Fibroblast of lung (primary cell): ENCODE results near the gene SESN2.

Experiments
- CTCF ChIP-seq, 2 donors: IDR thresholded peaks in 1 of 2; conservative IDR thresholded peaks in 1 of 2; 1 replicate in 1 of 2; 2 replicates in 1 of 2; pipeline ENCODE4 v1.5.1; 2011 to 2012; ENCODE audit warnings: low read length in 2 of 2, control low read depth in 1 of 2, inconsistent platforms in 1 of 2, low read depth in 1 of 2, mild to moderate bottlenecking in 1 of 2
- EZH2 ChIP-seq: IDR thresholded peaks from 2 replicates; pipeline ENCODE4 v1.5.1; 2012; ENCODE audit warnings: low read length, control low read depth, mild to moderate bottlenecking; ENCODE audit errors: missing control alignments

- TF ChIP-seq CTCF (conservative IDR thresholded peaks at IDR 0.05 in 1 of 2, IDR thresholded peaks at IDR 0.05 in 1 of 2; ENCODE audit: low read depth in 1 of 2, low read length in 2 of 2) (no peak), EZH2 (no peak)
These were observed 5.6 kb downstream of the SESN2 start for GRCh38 chr1:28264897-28265296.
